CD14-positive monocyte (primary cell): Measurements from ENCODE around the gene LGALS3BP. TPM values are rescaled to one million over a fixed set of nuclear protein-coding genes. Genes with fewer than 3 reads are reported as not detected.
A peak's percentile ranks its signal among the peaks of the same experiment; 100 is the strongest.

ENCODE experiments used
- DNase-seq, 3 donors: peaks; one replicate each; pipeline ENCODE4 v3.0.0-alpha.2; 2011 to 2022
- H2AFZ ChIP-seq: 2 replicates; pipeline ENCODE4 v1.6.0; 2012; ENCODE audit warnings: mild to moderate bottlenecking, low read depth, low read length, inconsistent platforms; ENCODE audit not compliant: insufficient read depth, poor library complexity, severe bottlenecking
- H3K27ac ChIP-seq, 2 donors: 1 replicate in 1 of 2; 2 replicates in 1 of 2; pipeline ENCODE4 v1.5.1; 2012 to 2013; ENCODE audit warnings: low read length in 2 of 2, control low read depth in 1 of 2, inconsistent platforms in 1 of 2, low read depth in 1 of 2, mild to moderate bottlenecking in 1 of 2
- H3K27me3 ChIP-seq, 2 donors: one replicate each; pipeline versions ENCODE4 v1.6.0 to v1.6.1; 2011 to 2013; ENCODE audit warnings: low read length in 2 of 2; ENCODE audit not compliant: control insufficient read depth in 2 of 2, insufficient read depth in 2 of 2
- H3K36me3 ChIP-seq, 2 donors: replicated peaks in 1 of 2; 1 replicate in 1 of 2; 2 replicates in 1 of 2; pipeline versions ENCODE4 v1.5.1 to v1.6.1; 2012 to 2013; ENCODE audit warnings: low read length in 2 of 2, control low read depth in 1 of 2, inconsistent platforms in 1 of 2, mild to moderate bottlenecking in 1 of 2; ENCODE audit not compliant: insufficient read depth in 2 of 2, control insufficient read depth in 1 of 2
- H3K4me1 ChIP-seq, 2 donors: 1 replicate in 1 of 2; 2 replicates in 1 of 2; pipeline versions ENCODE4 v1.5.1 to v1.6.1; 2012 to 2013; ENCODE audit warnings: low read length in 2 of 2, control low read depth in 1 of 2, inconsistent platforms in 1 of 2, mild to moderate bottlenecking in 1 of 2, moderate library complexity in 1 of 2; ENCODE audit not compliant: insufficient read depth in 2 of 2, control insufficient read depth in 1 of 2
- H3K4me2 ChIP-seq: replicated peaks from 2 replicates; pipeline ENCODE3; 2012; ENCODE audit warnings: low read length, moderate library complexity, mild to moderate bottlenecking; ENCODE audit not compliant: poor library complexity, severe bottlenecking; ENCODE audit errors: extremely low read depth
- H3K4me3 ChIP-seq, 3 experiments: fragments of 200-600 bp in 1 of 3; sonication (generic) in 1 of 3; replicated peaks in 1 of 3; 1 replicate in 2 of 3; 2 replicates in 1 of 3; pipeline ENCODE4 v1.5.1; 2011 to 2013; ENCODE audit warnings: low read length in 3 of 3, mild to moderate bottlenecking in 3 of 3, control low read depth in 2 of 3, low read depth in 2 of 3, inconsistent platforms in 1 of 3, moderate library complexity in 1 of 3
- H3K79me2 ChIP-seq: 2 replicates; pipeline ENCODE4 v1.6.0; 2012; ENCODE audit warnings: mild to moderate bottlenecking, control low read depth, inconsistent platforms, low read length, moderate library complexity; ENCODE audit not compliant: insufficient read depth
- H3K9ac ChIP-seq: 2 replicates; pipeline ENCODE4 v1.6.0; 2017; ENCODE audit warnings: low read length, mild to moderate bottlenecking; ENCODE audit not compliant: insufficient read depth, poor library complexity, severe bottlenecking
- H3K9me3 ChIP-seq, 2 donors: replicated peaks in 1 of 2; 1 replicate in 1 of 2; 2 replicates in 1 of 2; pipeline versions ENCODE4 v1.5.1 to v1.6.1; 2012 to 2013; ENCODE audit warnings: low read length in 2 of 2, control low read depth in 1 of 2; ENCODE audit not compliant: control insufficient read depth in 1 of 2, insufficient read depth in 1 of 2
- H4K20me1 ChIP-seq: 2 replicates; pipeline ENCODE4 v1.6.0; 2012; ENCODE audit warnings: mild to moderate bottlenecking, low read length, control low read depth, moderate library complexity; ENCODE audit not compliant: insufficient read depth
- H3K27ac Mint-ChIP-seq, 7 donors: one replicate each; pipeline ENCODE4 v1.8.0; 2020; ENCODE audit warnings: mild to moderate bottlenecking in 7 of 7, mixed read lengths in 7 of 7, moderate library complexity in 6 of 7, inconsistent platforms in 2 of 7
- H3K27me3 Mint-ChIP-seq, 3 donors: one replicate each; pipeline ENCODE4 v1.8.0; 2021 to 2022; ENCODE audit warnings: low read depth in 3 of 3, mild to moderate bottlenecking in 3 of 3, mixed read lengths in 3 of 3, moderate library complexity in 3 of 3, inconsistent platforms in 1 of 3
- H3K36me3 Mint-ChIP-seq, 2 donors: one replicate each; pipeline ENCODE4 v1.8.0; 2020; ENCODE audit warnings: mixed read lengths in 2 of 2, inconsistent platforms in 1 of 2, mild to moderate bottlenecking in 1 of 2
- H3K4me1 Mint-ChIP-seq: one replicate; pipeline ENCODE4 v1.8.0; 2020; ENCODE audit warnings: mild to moderate bottlenecking, mixed read lengths
- H3K4me3 Mint-ChIP-seq, 2 donors: one replicate each; pipeline ENCODE4 v1.8.0; 2020; ENCODE audit warnings: mild to moderate bottlenecking in 2 of 2, mixed read lengths in 2 of 2, moderate library complexity in 1 of 2
- H3K9me3 Mint-ChIP-seq, 7 donors: one replicate each; pipeline ENCODE4 v1.8.0; 2020 to 2022; ENCODE audit warnings: mixed read lengths in 7 of 7, mild to moderate bottlenecking in 6 of 7, moderate library complexity in 6 of 7, inconsistent platforms in 2 of 7
- WGBS: methylation state at CpG from one replicate; pipeline ENCODE4 v1.1.5; 2013; ENCODE audit warnings: missing lambda C conversion rate; ENCODE audit not compliant: insufficient coverage; 5-methylcytosine and 5-hydroxymethylcytosine counted together
- intact Hi-C, 2 donors: fragments of 100-400 bp; cut with micrococcal nuclease; formaldehyde crosslinking; loops; one replicate each; pipeline versions ENCODE4 v1.15.0 to v1.15.1; 2023
- polyA plus RNA-seq, 3 donors: library from polyadenylated mRNA; depleted of rRNA in 1 of 3; unstranded in 2 of 3; stranded (reverse) in 1 of 3; fragments of 300-500 nt in 2 of 3; fragments of >200 nt in 1 of 3; fragmentation: Illumina TruSeq in 2 of 3; gene quantifications; 1 replicate in 2 of 3; 2 replicates in 1 of 3; pipeline ENCODE4 v1.2.3, GENCODE V29; 2012 to 2021
- TF ChIP-seq, protein P1 (sequence below): fragments of 200-600 bp; IDR thresholded peaks from one replicate; pipeline ENCODE4 v1.8.0; 2022; ENCODE audit warnings: antibody characterized with exemption, mild to moderate bottlenecking

LGALS3BP gene
- polyA plus RNA-seq, 3 donors, result 11.4 to 12.0 (median 11.7) TPM

DNA sequence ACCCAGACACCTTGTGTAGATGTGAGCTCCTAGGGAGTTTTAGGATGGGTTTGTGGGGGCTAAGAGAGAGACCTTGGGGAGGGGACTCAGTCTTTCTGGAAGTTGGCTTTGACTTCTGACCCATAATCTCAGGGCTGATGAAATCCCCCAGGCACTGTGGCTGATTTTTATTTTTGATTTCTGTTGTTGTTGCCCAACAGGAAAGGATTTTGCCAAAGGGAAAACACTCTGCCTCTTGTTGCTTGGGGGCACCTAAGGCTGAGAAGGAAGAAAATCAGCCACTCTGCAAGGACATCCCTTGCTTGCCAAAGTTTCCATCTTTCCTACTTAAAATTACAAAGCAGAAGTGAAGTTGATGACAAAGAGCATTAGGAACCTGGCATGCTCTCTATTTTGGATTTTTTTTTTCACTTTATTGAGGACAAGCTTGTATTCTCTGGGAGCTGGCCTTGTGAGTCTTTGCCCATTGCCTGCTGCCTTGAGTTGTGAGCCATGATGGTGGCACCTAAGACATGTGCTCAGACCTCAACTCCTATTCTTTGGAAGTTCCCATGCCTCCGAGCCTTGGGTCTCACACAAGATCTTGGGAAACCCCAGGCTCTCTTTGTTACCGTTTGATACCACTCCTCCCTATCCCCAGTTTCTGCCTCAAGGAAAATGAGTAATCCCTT lies 41.0 kb upstream of the LGALS3BP start:
- Mint-ChIP-seq H3K4me3 (peak overlapping the region in 1 of 2 donors; percentile 29), H3K27me3 (peaks cover 58 to 60% (median 60%) of the 10 kb centered on the region in 3 donors), H3K9me3 (peaks cover under 1 to 13% (median 6%) of the 10 kb centered on the region in 7 donors), H3K36me3 (peaks cover 3 to 4% of the 10 kb centered on the region in 2 donors), H3K4me1 (peaks cover 13% of the 10 kb centered on the region), H3K27ac (no peak overlapping the region)
- intact Hi-C loops, result no loop called here
- Histone ChIP-seq H3K4me2 (no peak overlapping the region), H3K36me3 (no peaks in the 10 kb centered on the region), H3K27ac (no peak overlapping the region), H2AFZ (no peak overlapping the region), H3K27me3 (peaks cover 34 to 58% of the 10 kb centered on the region in 2 donors), H3K79me2 (no peaks in the 10 kb centered on the region), H3K9me3 (peaks cover 0 to 3% of the 10 kb centered on the region in 2 donors), H3K4me1 (peaks cover 11% of the 10 kb centered on the region in 2 donors), H3K9ac (no peak overlapping the region), H3K4me3 (no peak overlapping the region), H4K20me1 (no peaks in the 10 kb centered on the region)
- TF ChIP-seq, protein P1, sequence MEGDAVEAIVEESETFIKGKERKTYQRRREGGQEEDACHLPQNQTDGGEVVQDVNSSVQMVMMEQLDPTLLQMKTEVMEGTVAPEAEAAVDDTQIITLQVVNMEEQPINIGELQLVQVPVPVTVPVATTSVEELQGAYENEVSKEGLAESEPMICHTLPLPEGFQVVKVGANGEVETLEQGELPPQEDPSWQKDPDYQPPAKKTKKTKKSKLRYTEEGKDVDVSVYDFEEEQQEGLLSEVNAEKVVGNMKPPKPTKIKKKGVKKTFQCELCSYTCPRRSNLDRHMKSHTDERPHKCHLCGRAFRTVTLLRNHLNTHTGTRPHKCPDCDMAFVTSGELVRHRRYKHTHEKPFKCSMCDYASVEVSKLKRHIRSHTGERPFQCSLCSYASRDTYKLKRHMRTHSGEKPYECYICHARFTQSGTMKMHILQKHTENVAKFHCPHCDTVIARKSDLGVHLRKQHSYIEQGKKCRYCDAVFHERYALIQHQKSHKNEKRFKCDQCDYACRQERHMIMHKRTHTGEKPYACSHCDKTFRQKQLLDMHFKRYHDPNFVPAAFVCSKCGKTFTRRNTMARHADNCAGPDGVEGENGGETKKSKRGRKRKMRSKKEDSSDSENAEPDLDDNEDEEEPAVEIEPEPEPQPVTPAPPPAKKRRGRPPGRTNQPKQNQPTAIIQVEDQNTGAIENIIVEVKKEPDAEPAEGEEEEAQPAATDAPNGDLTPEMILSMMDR, result no peak
- WGBS, result no CpG with 5 or more reads among the region's 2 CpGs
- no peak for DNase-seq

DNA sequence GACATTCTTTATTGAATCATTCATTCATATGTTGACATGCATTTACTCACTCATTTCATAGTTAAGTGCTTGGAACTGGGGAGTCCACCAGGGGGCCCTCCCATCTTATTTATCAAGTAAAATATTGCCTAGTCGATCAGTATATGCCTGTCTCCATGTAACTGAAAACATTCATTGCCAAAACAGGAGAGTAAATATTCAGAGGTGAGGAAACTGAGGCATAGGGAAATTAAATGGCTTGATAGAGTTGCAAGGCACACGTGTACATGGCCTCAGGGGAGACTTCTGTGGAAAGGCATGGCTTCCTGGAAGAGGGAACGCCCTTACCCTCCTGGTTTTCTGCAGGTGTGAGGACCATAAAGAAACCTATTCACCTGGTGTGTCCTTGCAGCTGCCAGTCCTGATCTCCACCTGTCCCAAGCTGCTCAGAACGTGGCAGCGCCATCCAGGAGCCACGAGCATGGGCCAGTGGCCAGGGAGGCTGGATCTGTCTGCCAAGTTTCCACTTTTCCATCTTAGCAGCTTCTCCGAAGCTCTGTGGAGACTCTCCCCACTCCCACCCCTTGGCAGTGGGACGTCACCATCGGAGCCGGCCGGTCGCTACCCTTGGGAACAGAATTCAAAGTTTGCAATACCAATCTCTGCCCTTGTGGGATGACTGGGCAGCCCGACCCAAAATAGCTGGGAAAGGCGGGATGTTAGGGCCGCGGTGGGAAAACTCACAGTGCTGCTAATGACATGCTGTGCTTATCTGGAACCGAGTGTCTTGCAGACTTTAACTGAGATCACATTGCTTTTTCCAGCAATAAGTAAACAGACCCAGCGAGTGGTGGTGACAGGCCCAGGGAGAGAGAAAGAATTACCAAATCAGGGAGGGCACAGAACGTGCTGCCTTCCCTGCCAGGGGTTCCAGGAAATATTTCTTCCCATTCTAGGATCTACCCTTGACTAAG lies 40.2 kb upstream of the LGALS3BP start:
- DNase-seq, result peak in 2 of 3 donors; percentile 59 to 63
- intact Hi-C loops, result no loop called here
- H2AFZ ChIP-seq, result no peak overlapping the region
- Mint-ChIP-seq H3K36me3 (peaks cover 3 to 4% of the 10 kb centered on the region in 2 donors), H3K4me1 (peaks cover 13% of the 10 kb centered on the region), H3K4me3 (peak overlapping the region in 1 of 2 donors; percentile 42), H3K27ac (peak overlapping the region in 1 of 7 donors; percentile 10), H3K27me3 (peaks cover 51 to 55% (median 53%) of the 10 kb centered on the region in 3 donors), H3K9me3 (peaks cover 2 to 13% (median 5%) of the 10 kb centered on the region in 7 donors)
- no peak overlapping the region for H3K27ac ChIP-seq
- H3K4me2 ChIP-seq, result no peak overlapping the region
- no peak overlapping the region for H3K9ac ChIP-seq
- H3K4me3 ChIP-seq, result no peak overlapping the region
- H3K79me2 ChIP-seq, result no peaks in the 10 kb centered on the region
- peaks cover 11% of the 10 kb centered on the region in 2 donors for H3K4me1 ChIP-seq
- no peaks in the 10 kb centered on the region for H3K36me3 ChIP-seq
- TF ChIP-seq, protein P1, result peak; percentile 81
- H4K20me1 ChIP-seq, result no peaks in the 10 kb centered on the region
- peaks cover 4 to 7% of the 10 kb centered on the region in 2 donors for H3K9me3 ChIP-seq
- WGBS, result 90% methylated on average over 16 of the region's 19 CpGs
- H3K27me3 ChIP-seq, result peaks cover 27 to 49% of the 10 kb centered on the region in 2 donors
